Caki2 (cell line): Measurements from ENCODE around the gene SMIM38. TPM values are rescaled to one million over a fixed set of nuclear protein-coding genes. Genes with fewer than 3 reads are reported as not detected.

Experiments
- DNase-seq: peaks from one replicate; pipeline ENCODE4 v3.0.0-alpha.2; 2015; ENCODE audit warnings: low read depth
- in situ Hi-C: cut with HindIII; loops from 2 replicates; pipeline ENCODE4 v1.10.0; 2016; ENCODE audit warnings: low sequenced_read_pairs, low pct_unique_long_range_greater_than_20kb, mixed read lengths
- total RNA-seq: library from RNA; depleted of rRNA; stranded (reverse); fragments of >200 nt; shearing (Covaris generic); gene quantifications from 2 replicates; pipeline ENCODE4 v1.2.3, GENCODE V29; 2014; ENCODE audit warnings: low replicate concordance

The SMIM38 gene
- total RNA-seq, 1 experiment from 2014 or later: not detected

DNA sequence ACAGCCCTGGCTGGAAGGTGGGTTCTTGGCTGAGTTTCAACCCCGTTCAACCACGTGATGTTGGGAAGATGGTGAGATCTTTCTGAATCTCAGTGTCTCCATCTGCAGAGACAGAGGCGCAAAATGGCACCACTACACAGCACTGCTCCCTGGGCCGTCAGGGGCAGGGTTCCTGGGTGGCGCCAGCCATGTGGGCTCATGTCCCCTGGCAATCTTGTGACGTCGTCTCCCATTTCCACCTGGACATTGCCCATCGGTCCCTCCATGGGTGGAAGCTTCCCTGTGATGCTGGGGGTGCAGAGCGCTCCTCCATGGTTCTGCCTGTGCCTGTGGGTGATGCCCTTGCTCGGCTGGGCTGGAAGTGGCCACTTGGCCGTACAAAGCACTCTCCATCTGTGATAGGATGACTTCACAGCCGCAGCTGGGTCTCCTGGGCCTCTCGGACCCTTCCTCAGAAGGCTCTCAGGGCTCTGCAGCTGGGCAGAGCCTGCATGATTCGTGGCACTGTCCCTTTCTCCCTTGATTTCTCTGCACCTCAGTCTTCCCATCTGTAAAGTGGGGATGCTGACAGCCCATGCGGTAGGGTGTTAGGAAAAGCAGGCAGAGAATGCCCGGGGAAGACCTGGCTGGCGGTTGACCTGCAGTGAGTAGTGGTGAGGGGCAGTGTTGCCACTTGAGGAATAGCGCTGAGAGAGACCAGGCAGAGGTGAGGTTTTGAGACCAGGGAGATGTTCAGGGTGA lies 35.2 kb downstream of the SMIM38 start:
- DNase-seq: no peak
- in situ Hi-C loops: no loop called here

GRCh38 chr11:69192301-69192721 lies 36.6 kb downstream of the SMIM38 start:
- in situ Hi-C loops: no loop called here
- no peak for DNase-seq

GRCh38 chr11:69193151-69193550 lies 37.4 kb downstream of the SMIM38 start:
- no peak for DNase-seq
- in situ Hi-C loops: no loop called here

DNA sequence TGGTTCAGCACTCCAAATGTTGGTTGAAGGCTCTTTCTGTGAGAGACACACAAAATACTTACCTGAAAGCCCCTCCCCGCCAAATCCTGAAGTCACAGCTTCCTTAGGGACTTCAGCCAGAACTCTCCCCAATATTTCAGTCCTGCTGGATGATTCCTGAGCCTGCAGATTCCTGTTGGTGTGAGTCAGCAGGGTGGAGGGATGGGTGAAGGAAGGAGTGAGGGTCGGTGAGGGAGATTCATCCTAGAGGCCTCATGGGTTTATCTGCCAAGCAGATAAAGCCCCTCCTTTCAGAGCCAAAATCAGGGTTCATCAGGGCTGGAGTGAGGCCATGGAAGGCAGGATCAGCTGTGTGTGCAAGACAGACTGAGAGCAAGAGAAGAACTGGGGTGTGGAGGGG lies 37.9 kb downstream of the SMIM38 start:
- no peak for DNase-seq
- in situ Hi-C loops: no loop called here

DNA sequence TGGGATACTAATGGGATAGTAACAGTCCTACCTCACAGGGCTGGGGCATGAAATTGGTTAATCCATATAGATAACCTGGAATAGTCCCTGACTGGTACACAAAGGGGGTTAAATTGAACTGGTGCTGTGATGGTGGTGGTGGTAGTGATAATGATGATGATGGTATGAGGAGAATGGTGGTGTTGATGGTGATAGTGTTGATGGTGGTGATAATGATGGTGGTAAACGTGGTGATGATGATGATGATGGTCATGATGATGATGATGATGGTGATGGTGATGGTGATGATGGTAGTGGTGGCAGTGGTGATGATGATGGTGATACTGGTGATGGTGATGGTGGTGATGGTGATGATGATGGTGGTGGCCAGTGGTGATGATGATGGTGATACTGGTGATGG lies 38.7 kb downstream of the SMIM38 start:
- no peak for DNase-seq
- in situ Hi-C loops: no loop called here

- in situ Hi-C loops: no loop called here
These were observed 39.2 kb downstream of the SMIM38 start for GRCh38 chr11:69194956-69195355.

DNA sequence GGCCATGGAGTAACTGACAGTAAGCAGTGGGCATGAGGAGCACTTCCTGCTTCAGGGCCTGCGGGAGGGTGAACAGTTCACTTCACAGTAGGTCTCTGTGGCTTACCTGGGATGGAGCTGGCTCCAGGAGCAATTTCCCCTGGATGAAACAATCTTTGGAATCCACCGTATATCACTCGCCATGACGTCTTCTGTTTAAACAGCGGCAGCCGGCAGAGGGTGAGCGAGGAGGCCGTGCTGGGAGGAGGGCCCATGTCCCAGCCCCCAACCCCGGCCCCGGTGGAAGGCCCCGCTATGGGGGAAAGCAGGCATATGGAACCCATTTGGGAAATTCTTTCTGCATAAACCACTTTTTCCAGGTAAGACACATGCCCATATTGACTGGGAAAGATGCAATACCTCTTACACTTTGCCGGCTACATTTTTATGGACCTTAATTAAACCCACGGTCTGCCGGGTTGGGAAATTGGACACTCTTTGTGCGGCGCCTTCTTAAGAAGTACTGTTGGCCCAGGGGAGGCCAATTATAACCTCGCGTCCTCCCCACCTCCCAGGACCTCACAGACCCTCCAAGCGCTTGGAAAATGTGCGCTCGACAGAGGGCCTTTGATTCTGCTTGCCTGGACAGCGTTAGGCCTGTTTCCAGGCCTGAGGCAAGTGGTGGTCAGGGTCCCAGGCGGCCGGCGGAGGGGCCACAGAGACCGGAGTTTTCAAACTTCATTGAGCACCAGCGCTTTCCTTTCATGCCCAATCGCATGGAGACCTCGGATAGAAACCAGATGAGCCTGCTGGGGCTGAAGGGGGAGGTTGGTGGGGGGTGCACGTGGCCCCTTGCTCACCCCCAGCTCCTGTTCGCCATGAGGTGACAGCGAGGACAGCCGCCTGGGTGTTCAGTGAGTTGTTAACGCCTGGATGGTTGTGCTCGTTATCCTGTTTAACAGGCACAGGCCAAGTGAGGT lies 40.4 kb downstream of the SMIM38 start:
- in situ Hi-C loops: no loop called here
- no peak for DNase-seq

More at GRCh38 chr11:69194956-69195355, 39.2 kb downstream of the SMIM38 start:
- no peak for DNase-seq

- in situ Hi-C loops: no loop called here
- DNase-seq: no peak
These were observed 41.0 kb downstream of the SMIM38 start for GRCh38 chr11:69196783-69197169.

- in situ Hi-C loops: no loop called here
- DNase-seq: no peak
These were observed 43.3 kb downstream of the SMIM38 start for GRCh38 chr11:69198891-69199582.

DNA sequence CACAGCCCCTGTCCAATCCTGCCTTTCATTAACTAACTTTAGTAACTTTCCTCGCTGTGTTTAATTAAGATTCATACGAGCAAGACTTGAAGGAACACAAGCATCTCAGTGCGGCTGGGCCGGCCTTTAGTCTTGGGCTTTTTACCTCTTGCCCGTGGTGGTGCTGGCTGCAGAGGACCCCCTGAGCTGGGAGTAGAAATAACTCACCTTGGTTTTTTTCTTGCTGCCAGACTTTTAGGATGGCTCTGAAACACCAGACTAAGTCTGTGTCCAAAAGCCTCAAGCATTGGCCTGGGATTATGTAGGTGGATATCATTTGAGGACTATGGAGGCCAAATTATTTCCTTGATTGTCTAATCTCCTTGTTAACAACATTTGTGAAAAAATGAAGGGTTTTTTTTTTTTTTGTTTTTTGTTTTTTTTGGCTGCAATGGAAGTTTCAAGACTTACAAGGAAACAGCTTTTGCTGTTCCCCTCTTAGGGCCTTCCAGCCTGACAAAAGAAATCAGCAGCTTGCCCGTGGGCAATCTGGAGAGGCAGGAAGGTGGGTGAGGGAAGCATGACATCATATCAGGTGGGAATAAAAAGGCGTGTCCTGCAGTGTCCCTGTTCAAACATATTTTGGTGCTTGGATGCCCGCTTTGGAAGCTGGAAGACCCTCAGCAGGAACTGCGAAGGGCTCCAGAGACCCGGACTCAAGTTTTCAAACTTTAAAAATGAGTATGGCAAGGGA lies 44.0 kb downstream of the SMIM38 start:
- in situ Hi-C loops: no loop called here
- DNase-seq: no peak

- DNase-seq: no peak
- in situ Hi-C loops: no loop called here
These were observed 44.8 kb downstream of the SMIM38 start for GRCh38 chr11:69200331-69201065.

- in situ Hi-C loops: no loop called here
- DNase-seq: no peak
These were observed 45.3 kb downstream of the SMIM38 start for GRCh38 chr11:69201066-69201365.

- in situ Hi-C loops: no loop called here
- no peak for DNase-seq
These were observed 46.1 kb downstream of the SMIM38 start for GRCh38 chr11:69201764-69202370.

- no peak for DNase-seq
- in situ Hi-C loops: no loop called here
These were observed 46.9 kb downstream of the SMIM38 start for GRCh38 chr11:69202511-69203221.

- in situ Hi-C loops: no loop called here
- no peak for DNase-seq
These were observed 47.6 kb downstream of the SMIM38 start for GRCh38 chr11:69203381-69203780.

GRCh38 chr11:69203901-69204245 lies 48.1 kb downstream of the SMIM38 start:
- in situ Hi-C loops: no loop called here
- no peak for DNase-seq
